NCI-H2196 treated with DMSO at 0.1 percent for 48 hours (cell line): ENCODE data around the gene CLSTN1.
"Not testable (repeated sequence)": the region's sequence is repeated elsewhere in the genome, so short reads cannot be mapped to it uniquely, and the experiment has no call there.

ENCODE experiments used
- DNase-seq: peaks from one replicate; lab custom pipeline; 2025; ENCODE audit not compliant: unreplicated experiment; lab: John Stamatoyannopoulos, UW

CLSTN1 gene

DNA sequence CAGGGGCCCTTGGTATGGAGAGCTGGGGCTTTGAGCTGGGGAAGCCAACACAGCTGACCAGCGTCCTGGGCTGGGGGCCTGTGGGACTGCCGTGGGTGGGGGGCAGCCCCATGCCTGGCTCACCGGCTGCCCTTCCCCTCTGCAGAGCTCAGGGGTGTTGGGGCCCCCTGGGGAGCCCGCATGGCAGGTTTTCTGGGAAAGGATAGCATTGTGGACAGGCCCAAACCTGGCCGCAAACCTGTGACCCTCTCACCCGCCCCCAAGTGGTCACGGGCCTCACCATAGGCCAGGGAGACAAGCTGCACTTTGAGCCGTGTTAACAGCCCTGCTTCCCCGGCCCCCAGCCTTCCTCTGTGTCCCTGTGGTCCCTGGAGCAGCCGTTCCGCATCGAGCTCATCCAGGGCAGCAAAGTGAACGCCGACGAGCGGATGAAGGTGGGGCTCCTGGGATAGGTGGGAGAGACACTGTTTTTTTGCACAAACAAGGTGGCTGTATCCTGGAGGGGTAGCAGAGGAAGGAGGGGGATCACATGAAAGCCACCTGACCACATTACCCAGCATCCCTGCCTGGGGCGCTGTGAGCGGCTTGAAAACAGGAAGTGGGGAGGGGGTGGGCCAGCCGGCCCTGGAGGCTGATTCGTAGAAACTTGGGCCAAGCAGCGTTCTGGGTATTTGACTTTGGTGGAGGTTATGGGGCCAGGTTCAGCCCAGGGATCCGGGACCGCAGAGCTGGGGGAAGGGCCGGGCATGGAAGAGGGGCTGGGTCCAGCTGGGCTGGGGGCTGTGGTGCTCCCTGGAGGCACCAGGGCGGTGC is 106.4 kb downstream of the CLSTN1 start:
- no peak for DNase-seq

DNA sequence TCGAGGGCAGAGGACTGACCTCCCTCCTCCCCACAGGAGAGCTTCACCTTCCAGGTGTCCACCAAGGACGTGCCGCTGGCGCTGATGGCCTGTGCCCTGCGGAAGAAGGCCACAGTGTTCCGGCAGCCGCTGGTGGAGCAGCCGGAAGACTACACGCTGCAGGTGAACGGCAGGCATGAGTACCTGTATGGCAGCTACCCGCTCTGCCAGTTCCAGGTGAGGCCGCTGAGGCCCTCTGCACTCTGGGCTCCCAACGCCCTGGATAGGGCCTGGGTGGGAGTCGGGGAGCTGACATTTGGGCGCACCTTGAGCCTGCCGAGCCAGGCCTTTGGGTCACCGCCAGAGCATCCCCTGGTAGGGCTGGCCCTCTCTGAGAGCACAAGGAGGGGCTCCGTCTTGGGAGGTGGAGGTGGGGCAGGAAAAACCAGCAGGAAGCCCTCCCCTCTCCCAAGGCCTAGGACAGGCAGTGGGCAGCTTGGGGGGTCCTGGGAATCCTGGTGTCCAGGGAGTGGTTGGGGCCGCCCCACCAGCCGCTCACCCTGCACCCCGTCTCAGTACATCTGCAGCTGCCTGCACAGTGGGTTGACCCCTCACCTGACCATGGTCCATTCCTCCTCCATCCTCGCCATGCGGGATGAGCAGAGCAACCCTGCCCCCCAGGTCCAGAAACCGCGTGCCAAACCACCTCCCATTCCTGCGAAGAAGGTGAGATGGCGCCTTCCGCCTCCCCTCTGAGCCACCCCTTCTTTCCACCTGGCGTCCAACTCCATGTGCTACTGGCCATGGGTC is 107.2 kb downstream of the CLSTN1 start:
- DNase-seq, result no peak

GRCh38 chr1:9715536-9716226 is 108.1 kb downstream of the CLSTN1 start:
- DNase-seq, result no peak

- no peak for DNase-seq
These were observed 109.5 kb downstream of the CLSTN1 start for GRCh38 chr1:9714257-9714718.

DNA sequence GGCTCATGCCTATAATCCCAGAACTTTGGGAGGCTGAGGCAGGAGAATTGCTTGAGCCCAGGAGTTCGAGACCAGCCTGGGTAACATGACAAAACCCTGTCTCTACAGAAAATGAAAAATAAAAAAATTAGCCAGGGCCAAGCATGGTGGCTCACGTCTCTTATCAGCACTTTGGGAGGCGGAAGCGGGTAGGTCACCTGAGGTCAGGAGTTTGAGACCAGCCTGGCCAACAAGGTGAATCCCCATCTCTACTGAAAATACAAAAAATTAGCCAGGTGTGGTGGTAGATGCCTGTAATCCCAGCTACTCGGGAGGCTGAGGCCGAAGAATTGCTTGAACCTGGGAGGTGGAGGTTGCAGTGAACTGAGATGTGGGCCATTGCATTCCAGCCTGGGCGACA is 111.0 kb downstream of the CLSTN1 start:
- not testable (repeated sequence) for DNase-seq

DNA sequence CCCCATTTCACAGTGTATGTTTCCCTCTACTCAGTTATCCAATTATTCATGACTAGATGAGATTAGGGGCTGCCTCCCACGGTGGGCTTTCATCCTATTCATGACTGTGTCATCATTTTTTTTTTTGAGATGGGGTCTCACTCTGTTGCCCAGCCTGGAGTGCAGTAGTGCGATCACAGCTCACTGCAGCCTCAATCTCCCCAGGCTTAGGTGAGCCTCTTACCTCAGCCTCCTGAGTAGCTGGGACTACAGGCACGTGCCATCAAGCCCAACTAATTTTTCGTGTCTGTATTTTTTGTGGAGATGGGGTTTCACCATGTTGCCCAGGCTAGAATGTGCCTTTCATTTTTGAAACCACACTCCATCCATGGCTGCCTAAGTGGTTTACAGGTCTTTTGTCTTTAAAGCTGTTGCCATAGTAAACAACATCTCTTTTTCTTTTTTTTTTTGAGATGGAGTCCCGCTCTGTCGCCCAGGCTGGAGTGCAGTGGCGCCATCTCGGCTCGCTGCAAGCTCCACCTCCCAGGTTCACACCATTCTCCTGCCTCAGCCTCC is 112.2 kb downstream of the CLSTN1 start:
- DNase-seq, result no peak

DNA sequence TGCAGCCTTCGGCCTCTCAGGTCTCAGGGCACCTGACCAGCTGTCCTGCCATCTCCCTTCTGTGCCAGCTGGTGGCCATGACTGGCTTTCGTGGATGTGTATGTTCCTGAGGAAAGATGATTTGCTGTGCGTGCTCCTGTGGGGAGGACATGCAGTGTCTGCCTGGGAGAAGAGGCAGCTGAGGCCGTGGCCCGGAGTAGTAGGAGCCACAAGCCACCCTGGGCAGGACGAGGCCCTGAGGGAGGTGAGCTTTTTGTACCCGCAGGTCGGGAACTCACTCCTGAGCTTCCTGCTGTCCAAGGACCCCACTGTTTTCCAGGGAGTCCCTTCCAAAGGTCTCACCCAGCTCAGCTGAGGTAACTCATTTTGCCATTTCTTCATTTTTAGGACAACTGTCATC is 113.7 kb downstream of the CLSTN1 start:
- no peak for DNase-seq

DNA sequence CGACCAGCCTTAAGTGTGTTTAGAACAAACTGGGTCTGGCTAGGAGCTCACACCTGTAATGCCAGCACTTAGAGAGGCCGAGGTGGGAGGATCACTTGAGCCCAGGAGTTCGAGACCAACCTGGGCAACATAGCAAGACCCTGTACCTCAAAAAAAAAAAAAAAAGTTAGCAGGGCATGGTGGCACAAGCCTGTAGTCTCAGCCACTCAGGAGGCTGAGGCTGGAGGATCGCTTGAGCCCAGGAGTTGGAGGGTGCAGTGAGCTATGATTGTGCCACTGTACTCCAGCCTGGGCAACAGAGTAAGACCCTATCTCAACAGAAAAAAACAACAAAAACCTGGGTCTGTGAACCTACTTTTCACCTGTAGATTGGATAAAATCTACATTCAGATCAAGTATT is 117.6 kb downstream of the CLSTN1 start:
- no peak for DNase-seq

DNA sequence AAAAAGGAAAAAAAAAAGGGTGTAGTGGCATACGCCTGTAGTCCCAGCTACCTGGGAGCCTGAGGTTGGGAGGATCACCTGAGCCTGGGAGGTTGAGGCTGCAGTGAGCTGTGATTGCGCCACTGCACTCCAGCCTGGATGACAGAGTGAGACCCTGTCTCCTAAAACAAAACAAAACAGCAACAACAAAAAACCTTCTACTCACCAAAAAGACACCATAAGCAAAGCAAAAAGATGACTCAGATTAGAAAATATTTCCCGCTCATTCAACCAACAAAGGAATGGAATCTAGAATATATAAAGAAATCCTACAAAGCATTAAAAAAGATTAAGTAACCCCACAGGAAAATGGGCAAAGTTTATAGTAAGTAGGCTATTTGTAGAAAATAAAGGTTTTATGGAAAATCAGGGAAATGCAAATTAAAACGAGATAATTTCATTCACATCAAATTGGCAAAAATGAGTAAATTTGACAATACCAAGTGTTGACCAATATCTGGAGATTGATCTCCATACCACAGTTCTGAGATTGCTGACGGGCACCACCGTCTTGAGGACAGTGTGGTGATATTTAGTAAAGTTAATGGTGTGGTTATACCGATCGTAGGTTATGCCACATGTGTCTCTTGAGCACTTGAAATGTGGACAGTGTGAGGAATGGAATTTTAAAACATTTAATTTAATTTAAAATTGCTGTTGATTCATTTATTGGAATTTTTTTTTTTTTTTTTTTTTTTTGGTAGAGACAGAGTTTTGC is 118.2 kb downstream of the CLSTN1 start:
- no peak for DNase-seq

- no peak for DNase-seq
These were observed 120.1 kb downstream of the CLSTN1 start for GRCh38 chr1:9703681-9704080.

- DNase-seq, result no peak
These were observed 120.6 kb downstream of the CLSTN1 start for GRCh38 chr1:9703165-9703509.

- no peak for DNase-seq
These were observed 122.1 kb downstream of the CLSTN1 start for GRCh38 chr1:9701665-9702064.

- no peak for DNase-seq
These were observed 123.4 kb downstream of the CLSTN1 start for GRCh38 chr1:9700340-9700739.

DNA sequence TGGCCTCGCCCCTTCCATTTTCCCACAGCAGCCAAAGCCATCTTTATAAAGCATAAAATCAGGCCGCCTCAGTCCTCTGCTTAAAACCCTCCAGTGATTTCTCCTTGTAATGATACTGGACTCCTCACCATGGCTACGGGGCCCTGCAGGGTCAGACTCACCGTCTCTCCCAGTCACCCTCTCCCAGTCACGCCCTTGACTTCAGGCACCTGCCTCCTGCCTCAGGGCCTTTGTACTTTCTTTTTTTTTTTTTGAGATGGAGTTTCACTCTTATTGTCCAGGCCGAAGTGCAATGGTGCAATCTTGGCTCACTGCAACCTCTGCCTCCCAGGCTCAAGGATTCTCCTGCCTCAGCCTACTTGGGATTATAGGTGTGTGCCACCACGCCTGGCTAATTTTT is 124.4 kb downstream of the CLSTN1 start:
- DNase-seq, result no peak

DNA sequence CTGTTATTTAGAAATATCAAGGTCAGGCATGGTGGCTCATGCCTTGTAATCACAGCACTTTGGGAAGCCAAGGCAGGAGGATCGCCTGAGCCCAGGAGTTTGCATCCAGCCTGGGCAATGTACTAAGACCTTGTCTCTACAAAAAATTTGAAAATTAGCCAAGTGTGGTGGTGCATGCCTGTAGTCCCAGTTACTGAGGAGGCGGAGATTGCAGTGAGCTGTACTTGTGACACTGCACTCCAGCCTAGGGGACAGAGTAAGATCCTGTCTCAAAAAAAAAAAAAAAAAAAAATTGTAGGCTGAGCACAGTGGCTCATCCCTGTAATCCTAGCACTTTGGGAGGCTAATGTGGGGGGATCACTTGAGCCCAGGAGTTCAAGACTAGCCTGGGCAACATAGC is 127.0 kb downstream of the CLSTN1 start:
- DNase-seq, result no peak

DNA sequence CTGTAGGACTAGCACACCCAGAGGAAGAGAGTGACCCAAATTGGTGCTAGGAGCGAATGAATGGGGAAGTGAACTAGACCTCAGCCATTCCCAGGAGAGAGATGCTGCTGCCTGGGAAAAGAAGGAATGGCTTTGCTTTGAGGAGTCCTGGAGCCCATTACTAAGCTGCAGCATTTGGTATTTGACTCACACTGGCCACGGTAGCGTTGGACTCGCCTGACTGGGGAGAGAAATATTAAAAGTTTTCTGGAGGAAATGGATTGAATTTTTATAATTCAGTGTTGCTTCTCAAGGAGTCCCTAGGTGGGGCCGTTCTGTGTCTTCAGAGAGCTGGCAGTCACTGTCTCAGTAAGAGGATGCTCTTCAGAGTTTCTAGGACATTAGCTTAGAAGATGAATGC is 132.1 kb downstream of the CLSTN1 start:
- DNase-seq, result no peak

GRCh38 chr1:9691108-9691445 is 132.7 kb downstream of the CLSTN1 start:
- DNase-seq, result no peak

- no peak for DNase-seq
These were observed 133.2 kb downstream of the CLSTN1 start for GRCh38 chr1:9690440-9691107.

- no peak for DNase-seq
These were observed 133.8 kb downstream of the CLSTN1 start for GRCh38 chr1:9689971-9690381.

DNA sequence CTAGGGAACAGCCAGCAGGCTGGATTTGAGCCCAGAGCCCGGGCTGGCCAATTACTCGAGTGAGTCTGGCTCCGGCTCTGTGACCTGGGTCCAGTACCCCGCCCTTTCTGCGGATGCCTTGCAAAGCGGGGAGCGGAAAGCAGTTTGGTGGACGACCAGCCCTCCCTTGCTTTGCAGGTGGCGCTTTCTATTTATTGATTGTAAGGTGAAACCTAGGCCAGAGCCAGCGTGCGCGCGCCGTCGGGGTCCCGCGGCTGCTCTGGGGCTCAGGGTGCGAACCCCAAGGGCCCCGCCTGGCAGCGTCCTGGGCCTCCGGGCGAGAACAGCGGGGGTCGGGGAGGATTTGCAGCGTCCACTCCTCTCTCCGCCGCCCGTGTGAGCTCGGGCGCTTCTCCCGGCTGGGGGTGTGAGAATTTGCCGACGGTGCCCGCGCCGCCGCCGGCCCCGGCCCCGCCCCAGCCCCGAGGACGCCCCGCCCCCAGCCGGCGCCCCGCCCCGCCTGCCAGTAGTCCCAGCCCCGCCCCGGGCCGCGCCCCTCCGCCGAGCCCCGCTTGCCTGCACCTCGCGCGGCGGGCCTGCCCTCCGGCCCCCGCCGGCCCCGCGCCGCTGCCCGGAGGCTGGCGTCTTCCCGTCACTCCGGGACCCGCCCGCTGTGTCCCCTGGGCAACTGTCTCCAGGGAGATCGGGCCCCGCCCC is 134.6 kb downstream of the CLSTN1 start:
- DNase-seq, result peak; percentile 71
